DMS 273 (cell line): ENCODE results near the gene ZNF408.
A peak's percentile ranks its signal among the peaks of the same experiment; 100 is the strongest.
"Not testable (repeated sequence)": the region's sequence is repeated elsewhere in the genome, so short reads cannot be mapped to it uniquely, and the experiment has no call there.

Experiments used
- DNase-seq: peaks from one replicate; lab custom pipeline; 2025; ENCODE audit not compliant: unreplicated experiment; lab: John Stamatoyannopoulos, UW

The ZNF408 gene

DNA sequence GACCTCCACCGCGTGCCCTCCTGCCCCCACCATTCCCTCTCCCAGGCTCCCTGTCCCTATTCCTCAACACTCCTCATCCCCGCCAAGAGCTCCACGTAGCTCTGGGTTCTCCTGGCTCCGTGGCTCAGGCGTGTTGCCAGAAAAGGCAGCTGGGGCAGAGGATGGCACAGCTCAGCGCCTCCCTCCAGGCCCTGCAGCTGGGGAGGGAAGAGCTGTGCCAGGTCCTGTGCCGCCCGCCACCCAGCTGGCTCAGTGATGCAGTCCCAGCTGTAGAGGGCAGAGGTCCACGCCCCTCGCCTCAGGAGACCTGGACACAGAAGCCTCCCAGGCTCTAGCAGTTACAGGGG lies 4.6 kb upstream of the ZNF408 start:
- DNase-seq, result peak; percentile 91

DNA sequence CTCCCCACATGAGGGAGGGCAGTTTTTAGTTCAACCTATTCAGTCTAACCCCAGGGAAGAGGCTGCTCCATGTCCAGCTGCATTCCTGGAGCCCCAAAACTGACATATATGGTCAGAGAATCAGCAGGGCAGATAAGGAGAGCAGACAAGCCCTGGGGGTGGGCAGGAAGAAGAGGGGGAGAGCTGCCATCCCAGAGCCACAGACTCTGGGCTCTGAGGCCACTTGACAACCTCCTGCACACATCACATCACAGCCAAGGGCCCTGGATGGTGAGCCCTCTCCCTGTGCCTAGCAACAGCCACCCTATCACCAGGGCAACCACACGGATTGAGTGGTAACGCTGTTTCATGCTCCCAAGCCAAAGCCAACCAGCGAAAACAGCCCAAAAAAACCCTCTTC lies 3.5 kb upstream of the ZNF408 start:
- peak; percentile 23 for DNase-seq

DNA sequence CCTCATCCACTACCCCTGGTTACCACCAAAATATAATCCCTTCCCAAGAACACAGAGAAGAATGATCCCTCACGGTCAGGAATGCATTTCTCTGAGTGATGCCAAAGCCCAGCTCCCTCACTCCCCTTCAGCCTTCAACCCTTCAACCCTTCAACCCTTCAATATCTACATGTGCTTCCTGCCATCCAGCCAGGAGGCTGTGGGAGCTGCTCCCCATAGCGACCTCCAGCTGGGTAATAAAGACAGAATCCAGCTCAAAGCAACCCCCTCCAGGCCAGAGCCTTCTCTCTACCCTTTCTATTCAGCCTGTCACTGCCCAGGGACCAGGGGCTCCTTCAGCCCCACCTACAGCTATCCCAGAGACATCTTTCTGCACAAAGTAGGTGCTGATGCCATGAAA lies 3.1 kb upstream of the ZNF408 start:
- no peak for DNase-seq

DNA sequence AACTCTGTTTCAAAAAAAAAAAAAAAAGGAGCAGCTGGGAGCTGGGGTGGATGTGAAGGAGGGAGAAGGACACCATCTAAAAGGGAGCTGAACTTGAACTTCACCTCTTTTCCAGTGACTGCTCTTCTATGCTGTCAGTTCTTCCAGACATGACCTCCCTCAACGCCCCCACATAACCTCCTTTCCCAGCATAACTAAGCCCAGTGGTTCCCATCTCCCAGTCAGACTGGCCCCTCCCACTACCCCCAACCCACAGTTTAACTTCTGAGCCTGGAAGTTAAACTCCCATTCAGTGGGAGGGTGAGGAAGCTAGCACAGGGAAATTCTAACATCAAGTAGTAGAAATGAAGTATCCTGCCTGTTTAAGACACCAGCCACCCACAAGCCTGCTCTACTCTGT lies 2.2 kb upstream of the ZNF408 start:
- no peak for DNase-seq

DNA sequence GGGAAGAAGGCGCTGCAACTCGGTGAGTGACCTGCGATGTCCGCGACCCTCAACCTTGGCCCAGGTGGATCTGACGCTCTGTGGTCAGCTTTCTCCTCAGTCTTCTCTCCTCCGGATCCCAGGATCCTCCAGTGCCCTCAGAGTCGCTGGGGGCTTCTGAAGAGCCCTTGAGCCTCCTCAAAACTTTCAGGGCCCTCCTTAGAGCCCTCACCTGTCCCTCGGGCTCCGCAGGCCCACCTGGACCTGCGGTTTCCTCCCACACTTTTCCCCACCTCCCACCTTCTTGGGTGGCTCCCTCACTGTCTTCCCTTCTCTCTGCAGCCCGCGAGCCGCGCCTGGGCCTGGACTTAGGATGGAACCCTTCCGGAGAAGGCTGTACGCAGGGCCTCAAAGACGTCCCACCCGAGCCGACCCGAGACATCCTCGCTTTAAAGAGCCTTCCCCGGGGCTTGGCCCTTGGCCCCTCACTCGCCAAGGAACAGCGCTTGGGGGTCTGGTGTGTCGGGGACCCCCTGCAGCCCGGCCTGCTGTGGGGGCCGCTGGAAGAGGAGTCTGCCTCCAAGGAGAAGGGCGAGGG lies 335 bp downstream of the ZNF408 start:
- DNase-seq, result no peak

DNA sequence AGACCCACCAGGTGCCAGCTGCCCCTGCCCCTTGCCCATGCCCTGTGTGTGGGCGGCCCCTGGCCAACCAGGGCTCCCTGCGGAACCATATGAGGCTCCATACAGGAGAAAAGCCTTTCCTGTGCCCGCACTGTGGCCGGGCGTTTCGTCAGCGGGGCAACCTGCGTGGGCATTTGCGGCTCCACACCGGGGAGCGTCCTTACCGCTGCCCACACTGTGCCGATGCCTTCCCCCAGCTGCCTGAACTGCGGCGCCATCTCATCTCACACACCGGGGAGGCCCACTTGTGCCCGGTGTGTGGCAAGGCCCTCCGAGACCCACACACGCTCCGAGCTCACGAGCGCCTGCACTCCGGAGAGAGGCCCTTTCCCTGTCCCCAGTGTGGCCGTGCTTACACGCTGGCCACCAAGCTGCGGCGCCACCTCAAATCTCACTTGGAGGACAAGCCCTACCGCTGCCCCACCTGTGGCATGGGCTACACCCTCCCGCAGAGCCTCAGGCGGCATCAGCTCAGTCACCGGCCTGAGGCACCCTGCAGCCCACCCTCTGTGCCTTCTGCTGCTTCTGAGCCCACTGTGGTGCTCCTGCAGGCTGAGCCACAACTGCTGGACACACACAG lies 4.3 kb downstream of the ZNF408 start:
- no peak for DNase-seq

DNA sequence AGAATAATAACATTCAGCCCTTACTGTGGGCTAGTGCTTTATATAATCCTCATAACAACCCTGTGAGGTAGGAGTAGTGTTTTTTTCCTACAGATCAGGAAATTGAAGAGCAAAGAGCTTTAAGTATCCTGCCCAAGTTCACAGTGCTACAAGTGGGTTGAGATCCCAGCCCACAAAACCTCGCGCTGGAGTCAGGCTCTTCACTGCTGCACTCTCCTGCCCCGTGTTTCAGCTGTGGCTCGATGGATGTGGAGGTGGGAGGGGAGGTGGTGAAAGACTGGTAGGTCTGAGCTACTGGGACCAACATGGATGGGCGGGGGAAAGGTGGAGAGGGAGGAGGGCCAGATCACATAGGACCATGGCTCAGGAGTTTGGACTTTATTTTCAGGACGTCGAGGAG lies 6.1 kb downstream of the ZNF408 start:
- DNase-seq, result no peak

DNA sequence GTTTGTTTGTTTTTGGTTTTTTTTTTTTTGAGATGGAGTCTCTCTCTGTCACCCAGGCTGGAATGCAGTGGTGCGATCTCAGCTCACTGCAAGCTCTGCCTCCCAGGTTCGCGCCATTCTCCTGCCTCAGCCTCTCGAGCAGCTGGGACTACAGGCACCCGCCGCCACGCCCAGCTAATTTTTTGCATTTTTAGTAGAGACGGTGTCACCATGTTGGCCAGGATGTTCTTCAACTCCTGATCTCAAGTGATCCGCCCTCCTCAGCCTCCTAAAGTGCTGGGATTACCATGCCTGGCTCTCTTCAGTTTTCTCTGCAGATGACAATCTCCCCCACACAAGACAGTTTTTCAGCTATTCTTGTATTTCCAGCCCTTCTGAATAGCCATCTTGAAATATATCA lies 8.5 kb downstream of the ZNF408 start:
- DNase-seq, result not testable (repeated sequence)

DNA sequence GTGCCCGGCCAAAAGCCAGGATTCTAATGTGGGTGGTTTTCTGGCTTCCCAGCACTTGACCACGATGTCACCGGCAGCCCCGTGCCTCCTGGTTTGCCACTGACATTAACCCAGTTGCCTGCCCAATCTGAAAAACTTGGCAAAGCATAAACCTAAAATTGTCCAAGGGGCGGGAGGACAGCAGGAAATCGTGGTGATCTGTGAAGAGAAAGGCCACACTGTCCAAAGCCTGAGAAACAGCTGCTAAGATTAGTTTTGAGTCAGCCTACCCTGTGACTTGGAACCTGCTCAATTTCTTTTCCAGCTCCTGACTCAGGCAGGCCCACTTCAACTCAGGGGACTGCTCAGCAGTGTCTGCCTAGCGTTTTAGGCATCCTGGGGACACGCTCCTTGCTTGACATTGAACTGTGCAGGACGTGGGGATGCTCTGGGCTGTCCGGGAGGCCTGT lies 10.0 kb downstream of the ZNF408 start:
- DNase-seq, result peak; percentile 24

DNA sequence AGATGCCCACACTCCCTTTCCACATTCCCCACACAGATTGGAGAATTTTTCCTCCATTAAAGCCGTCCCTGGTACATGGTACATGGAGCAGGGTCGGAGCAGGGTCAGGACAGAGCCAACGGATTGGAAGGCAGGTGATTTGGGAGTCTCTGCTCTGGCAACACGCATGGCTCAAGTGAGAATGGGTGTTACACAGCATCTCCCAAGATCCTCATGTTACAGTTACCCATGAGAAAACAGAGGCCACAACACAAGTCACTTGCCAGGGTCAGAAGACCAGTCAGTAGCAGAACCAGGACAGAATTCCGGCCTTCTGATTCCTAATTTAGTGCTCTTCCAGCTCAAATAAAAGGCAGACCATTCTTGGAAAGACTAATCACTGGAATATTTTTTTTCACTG lies 10.5 kb downstream of the ZNF408 start:
- no peak for DNase-seq

DNA sequence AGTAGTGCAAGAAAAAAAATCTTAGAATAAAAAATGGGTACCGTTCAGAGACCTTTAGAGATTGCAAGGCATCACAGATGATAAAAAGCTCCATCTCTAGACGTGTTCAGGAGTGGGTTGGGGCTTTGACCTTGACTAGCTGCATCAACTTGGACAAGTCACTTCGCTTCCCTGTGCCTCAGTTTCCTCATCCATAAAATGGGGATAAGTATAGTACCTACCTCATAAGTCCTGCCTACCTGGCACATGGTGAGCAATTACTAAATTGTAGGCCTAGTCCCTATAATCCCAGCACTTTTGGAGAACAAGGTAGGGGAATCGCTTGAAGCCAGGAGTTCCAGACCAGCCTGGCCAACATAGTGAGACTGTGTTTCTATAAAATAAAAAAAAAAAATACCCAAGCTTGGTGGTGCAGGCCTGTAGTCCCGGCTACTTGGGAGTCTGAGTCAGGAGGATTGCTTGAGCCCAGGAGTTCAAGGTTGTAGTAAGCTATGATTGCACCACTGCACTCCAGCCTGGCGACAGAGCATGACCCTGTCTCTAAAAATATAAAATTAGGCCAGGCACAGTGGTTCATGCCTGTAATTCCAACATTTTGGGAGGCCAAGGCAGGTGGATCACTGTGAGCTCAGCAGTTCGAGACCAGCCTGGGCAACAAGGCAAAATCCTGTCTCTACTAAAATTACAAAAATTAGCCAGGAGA lies 12.2 kb downstream of the ZNF408 start:
- no peak for DNase-seq

DNA sequence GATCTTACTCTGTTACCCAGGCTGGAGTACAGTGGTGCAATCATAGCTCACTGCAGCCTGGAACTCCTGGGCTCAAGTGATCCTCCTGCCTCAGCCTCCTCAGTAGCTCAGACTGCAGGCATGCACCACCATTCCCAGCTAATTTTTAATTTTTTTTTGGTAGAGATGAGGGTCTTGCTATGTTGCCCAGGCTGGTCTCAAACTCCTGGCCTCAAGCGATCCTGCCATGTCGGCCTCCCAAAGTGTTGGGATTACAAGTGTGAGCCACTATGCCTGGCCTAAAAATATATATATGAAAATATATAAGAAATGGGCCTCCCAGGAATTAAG lies 17.0 kb downstream of the ZNF408 start:
- DNase-seq, result not testable (repeated sequence)

DNA sequence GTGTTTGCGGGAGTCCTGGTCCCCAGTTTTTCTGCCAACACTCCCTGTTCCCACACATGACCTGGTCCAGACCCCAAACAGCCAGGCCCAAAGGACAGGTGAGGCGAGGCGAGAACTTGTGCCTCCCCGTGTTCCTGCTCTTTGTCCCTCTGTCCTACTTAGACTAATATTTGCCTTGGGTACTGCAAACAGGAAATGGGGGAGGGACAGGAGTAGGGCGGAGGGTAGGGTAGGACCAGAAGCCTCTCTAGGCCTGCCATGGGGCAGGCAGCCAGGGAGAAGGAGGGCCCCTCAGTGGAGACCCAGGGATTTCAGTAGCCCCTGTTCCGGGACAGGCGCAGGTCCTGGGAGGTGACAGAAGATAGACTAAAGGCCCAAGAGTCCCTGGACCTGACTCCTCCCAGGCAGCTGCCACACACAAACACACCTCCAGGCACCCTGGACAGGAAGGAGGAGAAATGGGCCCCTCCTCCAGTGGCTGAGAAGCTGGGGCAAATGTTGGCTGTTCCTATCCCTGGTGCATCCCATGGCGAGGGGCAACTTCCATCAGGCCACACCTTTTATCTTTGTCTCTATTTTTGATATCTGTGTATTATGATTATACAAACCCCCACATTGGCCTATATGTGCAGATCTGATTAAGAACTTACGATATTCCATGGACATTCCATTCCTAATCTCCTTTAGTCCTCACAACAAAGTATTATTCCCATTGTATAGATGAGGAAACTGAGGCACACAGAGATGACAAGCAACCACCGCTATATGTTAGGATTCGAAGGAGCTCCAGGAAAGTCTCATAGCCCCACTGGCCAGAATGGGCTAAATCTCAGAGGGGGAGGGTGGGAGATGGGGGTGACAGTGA lies 17.6 kb downstream of the ZNF408 start:
- DNase-seq, result no peak

DNA sequence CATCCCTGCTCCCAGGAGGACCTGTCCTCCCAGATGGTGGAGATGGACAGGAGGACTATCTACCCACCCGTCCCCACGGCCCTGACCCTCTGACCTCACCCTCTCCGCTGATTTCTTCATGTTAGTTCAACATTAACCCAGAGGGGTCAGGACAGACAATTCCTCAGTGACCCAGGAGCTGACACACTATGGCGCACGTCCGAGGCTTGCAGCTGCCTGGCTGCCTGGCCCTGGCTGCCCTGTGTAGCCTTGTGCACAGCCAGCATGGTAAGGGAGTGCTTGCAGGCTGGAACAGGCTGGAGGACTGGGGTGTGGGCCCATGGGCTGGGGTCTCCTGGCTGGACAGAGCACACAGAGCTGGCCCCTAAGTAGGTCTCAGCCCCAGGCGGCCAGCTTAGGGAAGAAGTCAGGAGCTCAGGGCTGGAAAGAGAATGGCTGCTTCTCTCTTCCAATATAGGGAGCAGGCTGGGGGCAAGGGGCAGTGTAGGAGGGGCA lies 18.3 kb downstream of the ZNF408 start, which contains the start of gene F2:
F2 (plus strand) TSS at position 166 of the 495 bp plus-strand sequence; CDS start at position 189, 23 bp downstream.
- DNase-seq, result no peak

DNA sequence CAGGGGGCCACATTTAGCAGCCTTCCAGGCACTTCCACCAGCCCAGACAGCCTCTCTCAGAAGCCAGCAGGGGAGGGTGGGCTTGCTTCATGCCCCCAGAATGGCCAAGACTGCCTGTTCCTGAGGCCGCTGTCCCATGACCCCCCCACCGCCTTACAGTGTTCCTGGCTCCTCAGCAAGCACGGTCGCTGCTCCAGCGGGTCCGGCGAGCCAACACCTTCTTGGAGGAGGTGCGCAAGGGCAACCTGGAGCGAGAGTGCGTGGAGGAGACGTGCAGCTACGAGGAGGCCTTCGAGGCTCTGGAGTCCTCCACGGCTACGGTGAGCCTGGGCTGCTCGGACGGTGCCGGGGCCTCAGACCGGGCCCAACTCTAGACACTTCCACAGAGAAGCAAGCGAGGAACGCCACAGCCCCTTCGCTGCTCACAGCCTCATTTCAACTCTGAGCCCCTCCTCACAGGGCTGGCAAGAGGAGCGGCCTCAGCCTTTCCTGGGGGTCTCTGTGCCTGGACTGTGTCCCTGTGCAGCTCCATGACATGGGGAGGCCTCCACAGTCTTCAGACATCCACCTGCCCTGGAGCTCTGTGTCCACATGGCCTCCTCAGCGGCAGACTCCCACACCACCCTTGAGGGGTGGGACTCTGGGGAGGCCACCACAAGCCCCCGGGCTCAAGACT lies 18.9 kb downstream of the ZNF408 start:
- DNase-seq, result no peak

DNA sequence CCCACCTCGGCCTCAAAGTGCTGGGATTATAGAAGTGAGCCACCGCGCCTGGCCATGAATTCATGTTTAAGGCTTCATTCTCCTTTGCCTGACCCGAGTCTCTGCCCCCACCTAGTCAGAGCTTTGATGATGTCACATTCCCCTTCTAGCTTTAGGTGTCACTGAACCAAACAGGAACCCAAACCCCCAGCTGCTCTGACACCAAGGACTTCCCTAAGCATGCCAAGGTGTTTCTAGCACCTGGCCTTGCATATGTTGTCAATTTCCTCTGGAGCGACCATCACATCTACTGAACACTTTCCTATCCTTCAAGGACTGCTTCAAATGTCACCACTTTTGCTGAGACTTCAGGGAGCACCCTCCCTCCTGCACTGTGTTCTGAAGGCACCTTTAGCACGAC lies 20.5 kb downstream of the ZNF408 start:
- no peak for DNase-seq

DNA sequence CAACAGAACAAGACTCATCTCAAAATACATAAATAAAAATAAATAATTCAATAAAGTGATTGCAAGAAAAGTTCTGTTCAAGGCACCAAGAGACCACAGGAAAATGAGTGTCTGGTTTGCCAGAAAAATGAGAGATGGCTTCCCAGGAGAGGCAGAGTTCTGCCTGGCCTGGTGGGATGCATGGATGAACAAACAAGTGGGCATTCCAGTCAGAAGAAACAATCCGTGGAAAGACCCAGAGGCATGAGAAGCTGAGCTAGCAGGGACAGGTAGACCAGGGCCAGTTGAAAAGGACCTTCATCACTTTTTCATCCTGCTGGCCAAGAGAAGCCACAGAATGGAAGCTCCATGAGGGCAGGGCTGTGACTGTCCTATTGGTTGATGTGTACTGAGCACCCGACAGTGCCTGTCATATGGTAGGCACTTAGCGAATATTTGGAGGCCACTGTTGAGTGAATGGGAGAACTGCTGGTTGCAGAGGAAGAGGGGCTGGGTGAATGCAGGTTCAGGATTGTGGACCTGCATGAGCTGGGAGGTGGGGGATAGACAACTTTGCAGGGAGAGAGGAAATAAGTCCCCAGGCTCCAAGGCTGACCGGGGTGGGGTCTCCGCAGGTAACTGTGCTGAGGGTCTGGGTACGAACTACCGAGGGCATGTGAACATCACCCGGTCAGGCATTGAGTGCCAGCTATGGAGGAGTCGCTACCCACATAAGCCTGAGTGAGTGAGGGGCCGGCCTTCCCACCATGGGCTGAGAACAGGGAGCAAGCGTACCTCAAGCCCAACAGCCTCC lies 21.9 kb downstream of the ZNF408 start:
- DNase-seq, result no peak

DNA sequence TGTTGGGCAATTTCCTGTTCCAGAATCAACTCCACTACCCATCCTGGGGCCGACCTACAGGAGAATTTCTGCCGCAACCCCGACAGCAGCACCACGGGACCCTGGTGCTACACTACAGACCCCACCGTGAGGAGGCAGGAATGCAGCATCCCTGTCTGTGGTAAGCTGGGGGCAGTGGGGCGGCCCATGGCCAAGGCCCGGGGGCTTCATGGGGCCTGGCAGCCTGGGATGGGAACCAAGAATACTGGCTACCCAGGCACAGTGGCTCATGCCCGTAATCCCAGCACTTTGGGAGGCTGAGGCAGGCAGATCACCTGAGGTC lies 22.5 kb downstream of the ZNF408 start:
- no peak for DNase-seq

DNA sequence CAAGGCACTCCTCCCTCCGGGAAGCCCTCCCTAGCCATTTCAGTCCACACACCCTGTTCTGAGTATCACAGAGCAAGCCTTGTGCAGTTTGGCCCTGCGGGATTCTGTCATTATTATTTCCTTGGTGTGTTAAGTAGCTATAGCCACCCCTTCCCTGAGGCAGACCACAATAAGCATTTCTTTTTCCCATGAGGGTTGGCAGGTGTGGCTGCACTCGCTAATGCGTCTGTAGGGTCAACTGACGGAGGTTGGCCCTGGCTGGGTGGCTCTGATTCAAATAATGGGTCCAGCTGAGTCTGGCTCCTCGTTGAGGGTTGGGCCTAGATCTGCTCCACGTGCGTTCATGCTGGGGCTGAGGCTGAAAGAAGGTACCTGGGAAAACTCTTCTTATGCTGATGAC lies 23.3 kb downstream of the ZNF408 start:
- DNase-seq, result no peak
